GM18505 (cell line): Measurements from ENCODE around the gene KBTBD13.
"Not testable (repeated sequence)": the region's sequence is repeated elsewhere in the genome, so short reads cannot be mapped to it uniquely, and the experiment has no call there.

ENCODE experiments used
- ATAC-seq: cut with Tn5 transposase; IDR thresholded peaks from one replicate; pipeline ENCODE4 v1.9.1; 2021; ENCODE audit not compliant: unreplicated experiment
- POLR2A ChIP-seq: IDR thresholded peaks from 4 replicates; pipeline ENCODE4 v1.6.1; 2011; ENCODE audit warnings: borderline replicate concordance; ENCODE audit not compliant: insufficient read depth, insufficient read length; ENCODE audit errors: extremely low read depth

The KBTBD13 gene

GRCh38 chr15:65067645-65068402 lies 8.7 kb upstream of the KBTBD13 start, which contains the start of gene RASL12:
Gene RASL12 (minus strand): TSS chr15:65067991. CDS start chr15:65067835, 156 bp downstream.
- no peak for TF ChIP-seq POLR2A
- no peak for ATAC-seq

DNA sequence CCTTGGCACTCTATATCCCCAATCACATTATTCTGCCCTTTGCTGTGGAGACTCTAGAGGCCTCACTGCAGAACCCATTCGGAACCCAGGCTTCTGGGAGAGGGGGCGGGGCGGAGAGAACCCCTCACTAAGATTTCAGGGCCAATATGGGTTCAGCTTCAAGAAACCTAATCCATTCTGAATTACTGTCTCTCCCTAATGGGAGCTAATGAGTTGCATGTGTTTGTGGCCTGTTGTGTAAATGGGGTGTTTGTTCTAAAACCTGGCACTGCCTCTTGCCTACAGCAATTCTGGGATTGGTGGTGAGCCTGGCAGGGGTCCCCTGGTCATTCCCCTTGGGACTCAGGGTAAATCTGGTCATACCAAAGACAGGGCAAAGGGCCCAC lies 8.2 kb upstream of the KBTBD13 start:
- ATAC-seq, result no peak
- TF ChIP-seq POLR2A, result no peak

- no peak for TF ChIP-seq POLR2A
- no peak for ATAC-seq
Measured at GRCh38 chr15:65069179-65069578, 7.4 kb upstream of the KBTBD13 start.

GRCh38 chr15:65069779-65070546 lies 6.6 kb upstream of the KBTBD13 start:
- no peak for TF ChIP-seq POLR2A
- ATAC-seq, result no peak

DNA sequence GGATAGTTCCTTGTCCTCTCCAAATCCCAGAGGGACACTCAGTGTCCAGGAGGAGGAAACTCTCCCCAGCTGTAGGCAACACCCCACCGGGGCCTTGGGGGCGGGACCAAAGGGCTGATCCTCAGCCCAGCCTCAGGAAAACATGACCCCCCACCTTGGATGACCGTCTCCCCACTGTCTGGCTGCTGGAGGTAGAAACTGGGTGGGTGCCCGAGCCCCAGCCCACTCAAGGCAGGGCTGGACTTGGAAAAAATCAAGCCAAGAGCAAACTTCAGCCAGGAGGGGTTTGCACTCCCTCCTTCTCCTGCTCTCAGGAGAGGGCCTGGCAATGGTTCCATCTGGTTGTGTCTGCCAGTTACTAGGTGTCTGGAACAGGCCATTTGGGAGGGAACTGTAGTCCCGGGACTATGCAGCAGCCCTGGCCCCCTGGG lies 5.2 kb upstream of the KBTBD13 start:
- no peak for ATAC-seq
- TF ChIP-seq POLR2A, result no peak

DNA sequence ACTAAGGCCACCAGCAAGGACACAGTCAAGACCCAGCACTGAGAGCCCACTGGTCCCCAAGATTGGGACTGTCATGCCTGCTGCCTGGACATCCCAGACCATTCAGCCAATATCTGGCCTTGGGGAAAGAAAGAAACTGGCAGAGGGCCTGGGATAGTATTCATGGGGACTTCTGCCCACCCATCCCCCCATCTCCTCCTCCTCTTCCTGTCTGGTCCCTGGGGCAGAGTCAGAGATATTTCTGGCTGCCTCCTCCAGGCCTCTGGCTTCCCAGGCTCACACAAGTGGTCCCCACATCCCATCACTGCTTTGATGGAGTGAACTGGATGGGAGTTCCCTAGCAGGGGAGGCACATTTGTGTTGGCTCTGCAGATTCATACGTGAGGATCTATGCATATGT lies 4.5 kb upstream of the KBTBD13 start:
- TF ChIP-seq POLR2A, result no peak
- ATAC-seq, result no peak

DNA sequence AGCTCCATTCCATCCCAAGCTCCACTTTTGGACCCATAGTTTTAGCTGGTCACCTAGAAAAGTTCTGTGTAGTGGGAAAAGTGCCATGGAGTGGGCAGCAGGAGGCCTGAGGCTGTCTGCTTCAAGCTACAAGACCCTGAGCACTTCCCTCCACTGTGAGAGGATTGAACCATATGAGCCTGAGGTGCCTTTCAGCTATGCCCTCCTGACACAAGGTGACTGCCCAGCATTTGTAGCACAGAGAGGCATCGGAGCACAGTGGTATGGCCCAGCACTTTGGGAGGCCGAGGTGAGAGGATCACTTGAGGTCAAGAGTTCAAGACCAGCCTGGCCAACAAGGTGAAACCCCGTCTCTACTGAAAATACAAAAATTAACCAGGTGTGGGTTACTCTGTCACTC lies 3.9 kb upstream of the KBTBD13 start:
- ATAC-seq, result no peak
- TF ChIP-seq POLR2A, result no peak

DNA sequence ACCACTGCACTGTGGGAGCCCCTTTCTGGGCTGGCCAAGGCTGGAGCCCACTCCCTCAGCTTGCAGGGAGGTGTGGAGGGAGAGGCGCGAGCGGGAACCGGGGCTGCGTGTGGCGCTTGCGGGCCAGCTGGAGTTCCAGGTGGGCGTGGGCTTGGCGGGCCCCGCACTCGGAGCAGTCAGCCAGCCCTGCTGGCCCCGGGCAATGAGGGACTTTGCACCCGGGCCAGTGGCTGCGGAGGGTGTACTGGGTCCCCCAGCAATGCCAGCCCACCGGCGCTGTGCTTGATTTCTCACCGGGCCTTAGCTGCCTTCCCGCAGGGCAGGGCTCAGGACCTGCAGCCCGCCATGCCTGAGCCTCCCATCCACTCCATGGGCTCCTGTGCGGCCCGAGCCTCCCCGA lies 1.6 kb upstream of the KBTBD13 start:
- ATAC-seq, result not testable (repeated sequence)

DNA sequence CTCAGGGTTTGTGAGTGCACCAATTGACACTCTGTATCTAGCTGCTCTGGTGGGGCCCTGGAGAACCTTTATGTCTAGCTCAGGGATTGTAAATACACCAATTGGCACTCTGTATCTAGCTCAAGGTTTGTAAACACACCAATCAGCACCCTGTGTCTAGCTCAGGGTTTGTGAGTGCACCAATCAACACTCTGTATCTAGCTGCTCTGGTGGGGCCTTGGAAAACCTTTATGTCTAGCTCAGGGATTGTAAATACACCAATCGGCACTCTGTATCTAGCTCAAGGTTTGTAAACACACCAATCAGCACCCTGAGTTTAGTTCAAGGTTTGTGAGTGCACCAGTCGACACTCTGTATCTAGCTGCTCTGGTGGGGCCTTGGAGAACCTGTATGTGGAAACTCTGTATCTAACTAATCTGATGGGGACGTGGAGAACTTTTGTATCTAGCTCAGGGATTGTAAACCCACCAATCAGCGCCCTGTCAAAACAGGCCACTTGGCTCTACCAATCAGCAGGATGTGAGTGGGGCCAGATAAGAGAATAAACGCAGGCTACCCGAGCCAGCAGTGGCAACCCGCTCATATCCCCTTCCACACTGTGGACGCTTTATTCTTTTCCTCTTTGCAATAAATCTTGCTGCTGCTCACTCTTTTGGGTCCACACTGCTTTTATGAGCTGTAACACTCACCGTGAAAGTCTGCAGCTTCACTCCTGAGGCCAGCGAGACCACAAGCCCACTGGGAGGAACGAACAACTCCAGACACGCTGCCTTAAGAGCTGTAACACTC lies 745 bp upstream of the KBTBD13 start:
- ATAC-seq, result not testable (repeated sequence)

GRCh38 chr15:65077291-65077980 lies 890 bp downstream of the KBTBD13 start:
- TF ChIP-seq POLR2A, result no peak
- no peak for ATAC-seq

DNA sequence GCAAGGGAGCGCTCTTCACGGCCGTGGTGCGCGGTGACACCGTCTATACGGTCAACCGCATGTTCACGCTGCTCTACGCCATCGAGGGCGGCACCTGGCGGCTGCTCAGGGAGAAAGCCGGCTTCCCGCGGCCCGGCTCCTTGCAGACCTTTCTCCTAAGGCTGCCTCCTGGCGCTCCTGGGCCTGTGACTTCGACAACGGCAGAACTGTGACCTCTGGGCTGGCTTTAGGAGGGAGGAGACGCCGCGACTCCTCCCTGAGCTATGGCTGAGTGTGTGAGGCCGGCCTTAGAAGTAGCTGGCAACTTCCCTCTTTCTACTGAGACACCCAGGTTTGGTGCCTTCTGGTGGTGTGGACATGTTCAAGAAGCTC lies 1.4 kb downstream of the KBTBD13 start:
- no peak for TF ChIP-seq POLR2A
- no peak for ATAC-seq

DNA sequence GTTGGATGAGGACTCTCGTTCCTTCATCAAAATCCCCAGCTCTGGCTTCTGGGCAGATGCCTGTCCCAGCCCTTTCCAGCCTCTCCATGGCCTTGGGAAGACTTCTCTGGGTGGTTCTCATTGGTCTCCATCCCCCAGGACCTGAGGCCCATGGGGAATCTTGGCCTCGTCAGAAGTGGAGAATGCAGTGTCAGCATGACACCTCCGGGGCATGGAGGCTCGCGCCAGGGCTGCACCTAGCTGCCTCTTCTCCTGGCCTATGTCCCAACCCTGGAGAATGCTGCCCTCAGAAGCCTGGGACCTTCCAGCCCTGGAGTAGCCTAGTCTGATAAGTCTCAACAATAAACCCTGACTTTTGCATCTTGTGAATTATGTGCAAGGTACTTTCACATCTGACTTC lies 3.0 kb downstream of the KBTBD13 start:
- no peak for ATAC-seq
- TF ChIP-seq POLR2A, result no peak

DNA sequence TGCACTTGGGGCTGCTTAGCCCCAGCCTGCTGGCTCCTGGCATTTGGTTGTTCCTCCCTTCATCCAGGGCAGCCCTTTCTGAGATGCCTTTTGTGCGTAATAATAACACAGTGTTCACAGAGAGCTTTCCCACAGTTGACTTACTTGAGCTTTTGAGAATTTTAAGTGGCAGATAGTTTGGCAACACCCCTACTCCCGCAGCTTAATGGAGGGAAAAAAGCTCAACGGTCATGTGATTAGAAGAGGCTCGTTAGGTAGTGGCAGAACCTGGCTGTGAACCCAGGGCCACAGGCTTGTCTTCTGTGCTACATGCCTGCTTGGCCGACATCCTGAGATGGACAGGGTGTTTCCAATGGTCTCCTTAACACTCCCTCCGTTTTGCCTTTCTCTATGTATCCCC lies 4.7 kb downstream of the KBTBD13 start:
- TF ChIP-seq POLR2A, result no peak
- ATAC-seq, result no peak
